GM19467 (cell line): Measurements from ENCODE around the gene EARS2.
"Not testable (repeated sequence)": the region's sequence is repeated elsewhere in the genome, so short reads cannot be mapped to it uniquely, and the experiment has no call there.

Experiments
- ATAC-seq: cut with Tn5 transposase; IDR thresholded peaks from one replicate; pipeline ENCODE4 v1.9.1; 2021; ENCODE audit warnings: mild to moderate bottlenecking, moderate library complexity; ENCODE audit not compliant: unreplicated experiment

EARS2 gene

GRCh38 chr16:23570992-23571632 lies 14.0 kb upstream of the EARS2 start:
- ATAC-seq: no peak

- no peak for ATAC-seq
Observed at GRCh38 chr16:23567602-23568001, 10.5 kb upstream of the EARS2 start.

GRCh38 chr16:23566724-23567123 lies 9.6 kb upstream of the EARS2 start:
- ATAC-seq: no peak

- ATAC-seq: no peak
Observed at GRCh38 chr16:23564575-23565363, 7.6 kb upstream of the EARS2 start.

- no peak for ATAC-seq
Observed at GRCh38 chr16:23563186-23563585, 6.0 kb upstream of the EARS2 start.

- ATAC-seq: no peak
Observed at GRCh38 chr16:23562505-23562904, 5.4 kb upstream of the EARS2 start.

GRCh38 chr16:23561586-23561985 lies 4.4 kb upstream of the EARS2 start:
- no peak for ATAC-seq

GRCh38 chr16:23557779-23558702 lies 891 bp upstream of the EARS2 start:
- no peak for ATAC-seq

GRCh38 chr16:23554536-23554935 lies 2.6 kb downstream of the EARS2 start:
- no peak for ATAC-seq

GRCh38 chr16:23552161-23552560 lies 5.0 kb downstream of the EARS2 start:
- ATAC-seq: no peak

GRCh38 chr16:23549938-23550337 lies 7.2 kb downstream of the EARS2 start:
- no peak for ATAC-seq

- ATAC-seq: no peak
Observed at GRCh38 chr16:23544436-23544835, 12.7 kb downstream of the EARS2 start.

GRCh38 chr16:23540817-23541178 lies 16.4 kb downstream of the EARS2 start:
- ATAC-seq: not testable (repeated sequence)

- ATAC-seq: no peak
Observed at GRCh38 chr16:23539984-23540816, 16.9 kb downstream of the EARS2 start.

GRCh38 chr16:23538919-23539278 lies 18.3 kb downstream of the EARS2 start:
- ATAC-seq: no peak

GRCh38 chr16:23537390-23537789 lies 19.8 kb downstream of the EARS2 start:
- no peak for ATAC-seq

GRCh38 chr16:23535901-23536300 lies 21.2 kb downstream of the EARS2 start:
- no peak for ATAC-seq

- no peak for ATAC-seq
Observed at GRCh38 chr16:23534868-23535860, 22.0 kb downstream of the EARS2 start.

GRCh38 chr16:23532448-23532847 lies 24.7 kb downstream of the EARS2 start:
- ATAC-seq: no peak

GRCh38 chr16:23530062-23530461 lies 27.1 kb downstream of the EARS2 start:
- ATAC-seq: no peak
